Upper lobe of left lung (tissue), 4 donors: ENCODE measurements around the gene GRIK3.

Experiments
- POLR2A ChIP-seq, 4 donors: fragments of 450-650 bp; IDR thresholded peaks; one replicate each; pipeline ENCODE4 v1.5.1; 2016 to 2017; ENCODE audit warnings: antibody characterized with exemption in 4 of 4, mild to moderate bottlenecking in 2 of 4
- POLR2AphosphoS5 ChIP-seq, 2 donors: sonication (generic); formaldehyde crosslinking; IDR thresholded peaks; one replicate each; pipeline ENCODE4 v1.5.1; 2017; ENCODE audit warnings: antibody characterized with exemption in 2 of 2
- TF ChIP-seq, protein P1 (sequence below), 6 experiments: fragments of 450-650 bp in 4 of 6; fragments of 200-600 bp in 2 of 6; sonication (generic) in 2 of 6; IDR thresholded peaks; one replicate each; pipeline ENCODE4 v1.5.1; 2016 to 2019; ENCODE audit warnings: antibody characterized with exemption in 6 of 6

DNA sequence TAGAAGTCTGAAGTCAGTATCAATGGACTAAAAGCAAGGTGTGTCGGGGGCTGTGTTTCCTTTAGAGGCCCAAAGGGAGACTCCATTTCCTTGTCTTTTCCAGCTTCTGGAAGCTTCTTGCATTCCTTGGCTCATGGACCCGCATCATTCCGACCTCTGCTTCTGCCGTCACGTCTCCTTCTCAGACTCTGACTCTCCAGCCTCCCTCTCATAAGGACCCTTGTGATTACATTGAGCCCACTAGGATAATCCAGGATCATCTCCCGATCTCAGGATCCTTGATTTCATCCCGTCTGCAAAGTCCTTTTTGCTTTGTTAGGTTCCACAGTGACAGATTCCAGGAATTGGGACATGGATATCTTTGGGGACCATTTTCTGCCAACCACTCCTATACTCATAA, 285.8 kb downstream of the GRIK3 start:
- TF ChIP-seq, protein P1, sequence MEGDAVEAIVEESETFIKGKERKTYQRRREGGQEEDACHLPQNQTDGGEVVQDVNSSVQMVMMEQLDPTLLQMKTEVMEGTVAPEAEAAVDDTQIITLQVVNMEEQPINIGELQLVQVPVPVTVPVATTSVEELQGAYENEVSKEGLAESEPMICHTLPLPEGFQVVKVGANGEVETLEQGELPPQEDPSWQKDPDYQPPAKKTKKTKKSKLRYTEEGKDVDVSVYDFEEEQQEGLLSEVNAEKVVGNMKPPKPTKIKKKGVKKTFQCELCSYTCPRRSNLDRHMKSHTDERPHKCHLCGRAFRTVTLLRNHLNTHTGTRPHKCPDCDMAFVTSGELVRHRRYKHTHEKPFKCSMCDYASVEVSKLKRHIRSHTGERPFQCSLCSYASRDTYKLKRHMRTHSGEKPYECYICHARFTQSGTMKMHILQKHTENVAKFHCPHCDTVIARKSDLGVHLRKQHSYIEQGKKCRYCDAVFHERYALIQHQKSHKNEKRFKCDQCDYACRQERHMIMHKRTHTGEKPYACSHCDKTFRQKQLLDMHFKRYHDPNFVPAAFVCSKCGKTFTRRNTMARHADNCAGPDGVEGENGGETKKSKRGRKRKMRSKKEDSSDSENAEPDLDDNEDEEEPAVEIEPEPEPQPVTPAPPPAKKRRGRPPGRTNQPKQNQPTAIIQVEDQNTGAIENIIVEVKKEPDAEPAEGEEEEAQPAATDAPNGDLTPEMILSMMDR (IDR thresholded peaks at IDR 0.05) = no peak
- TF ChIP-seq POLR2AphosphoS5 (IDR thresholded peaks at IDR 0.05) (no peak), POLR2A (IDR thresholded peaks at IDR 0.05) (no peak)
